HEK293 (cell line): Measurements from ENCODE around the gene CTR9.

ENCODE experiments used
- CTCF ChIA-PET: fragments of 350-600 bp; formaldehyde crosslinking; extraction: SDS; loops from one replicate; lab custom pipeline; 2021; ENCODE audit warnings: antibody characterized with exemption; lab: Yijun Ruan, JAX
- POLR2A ChIA-PET: fragments of 300-600 bp; formaldehyde crosslinking; extraction: SDS; loops from one replicate; lab custom pipeline; 2020; ENCODE audit warnings: antibody characterized with exemption, inconsistent platforms; lab: Yijun Ruan, JAX
- H3K27ac ChIP-seq: fragments of 200-500 bp; sonication (Bioruptor generic); 2 replicates; pipeline ENCODE4 v1.5.1; 2014; ENCODE audit warnings: low read depth, low read length, control low read depth, inconsistent platforms; ENCODE audit errors: extremely low read depth
- H3K36me3 ChIP-seq, 2 experiments: fragments of 200-500 bp in 1 of 2; sonication (Bioruptor generic) in 1 of 2; 1 replicate in 1 of 2; 2 replicates in 1 of 2; pipeline ENCODE4 v1.5.1; 2014 to 2017; ENCODE audit warnings: inconsistent platforms in 2 of 2, low read length in 2 of 2; ENCODE audit not compliant: control insufficient read depth in 2 of 2, insufficient read depth in 1 of 2
- H3K4me1 ChIP-seq: fragments of 200-500 bp; sonication (Bioruptor generic); 2 replicates; pipeline ENCODE4 v1.5.1; 2014; ENCODE audit warnings: mild to moderate bottlenecking, low read length, inconsistent platforms; ENCODE audit not compliant: control insufficient read depth, insufficient read depth
- H3K4me3 ChIP-seq: 2 replicates; pipeline ENCODE4 v1.5.1; 2011; ENCODE audit warnings: low read depth, mild to moderate bottlenecking, control low read depth, low read length, moderate library complexity
- H3K9me3 ChIP-seq: fragments of 200-500 bp; sonication (Bioruptor generic); 2 replicates; pipeline ENCODE4 v1.5.1; 2014; ENCODE audit warnings: low read depth, low read length, inconsistent platforms; ENCODE audit not compliant: control insufficient read depth, insufficient read depth
- BCL6B ChIP-seq: fragments of 450-650 bp; formaldehyde crosslinking; IDR thresholded peaks from 2 replicates; pipeline ENCODE4 v1.5.1; 2017; ENCODE audit warnings: missing biosample characterization, missing genetic modification characterization
- GLIS2 ChIP-seq: fragments of 450-650 bp; formaldehyde crosslinking; IDR thresholded peaks from 2 replicates; pipeline ENCODE4 v1.5.1; 2016; ENCODE audit warnings: missing biosample characterization, missing genetic modification characterization
- KLF8 ChIP-seq: fragments of 450-650 bp; formaldehyde crosslinking; IDR thresholded peaks from 2 replicates; pipeline ENCODE4 v1.5.1; 2016; ENCODE audit warnings: missing biosample characterization, missing genetic modification characterization
- PRDM10 ChIP-seq: fragments of 450-650 bp; formaldehyde crosslinking; IDR thresholded peaks from 2 replicates; pipeline ENCODE4 v1.5.1; 2016; ENCODE audit warnings: missing biosample characterization, missing genetic modification characterization
- SP7 ChIP-seq: fragments of 450-650 bp; formaldehyde crosslinking; IDR thresholded peaks from 2 replicates; pipeline ENCODE4 v1.5.1; 2016; ENCODE audit warnings: missing biosample characterization, missing genetic modification characterization
- ZBTB17 ChIP-seq: fragments of 450-650 bp; formaldehyde crosslinking; IDR thresholded peaks from 2 replicates; pipeline ENCODE4 v1.5.1; 2016; ENCODE audit warnings: missing biosample characterization, missing genetic modification characterization
- ZBTB49 ChIP-seq: fragments of 450-650 bp; formaldehyde crosslinking; IDR thresholded peaks from 2 replicates; pipeline ENCODE4 v1.5.1; 2016; ENCODE audit warnings: missing biosample characterization, missing genetic modification characterization, low read depth
- ZEB2 ChIP-seq: fragments of 450-650 bp; formaldehyde crosslinking; IDR thresholded peaks from 2 replicates; pipeline ENCODE4 v1.5.1; 2016; ENCODE audit warnings: missing biosample characterization, missing genetic modification characterization
- ZIC2 ChIP-seq: fragments of 450-650 bp; formaldehyde crosslinking; IDR thresholded peaks from 2 replicates; pipeline ENCODE4 v1.5.1; 2016; ENCODE audit warnings: missing biosample characterization, missing genetic modification characterization
- ZNF132 ChIP-seq: fragments of 450-650 bp; formaldehyde crosslinking; IDR thresholded peaks from 2 replicates; pipeline ENCODE4 v1.5.1; 2017; ENCODE audit warnings: missing biosample characterization, missing genetic modification characterization, borderline replicate concordance
- ZNF214 ChIP-seq: fragments of 450-650 bp; formaldehyde crosslinking; IDR thresholded peaks from 2 replicates; pipeline ENCODE4 v1.5.1; 2017; ENCODE audit warnings: missing biosample characterization, mild to moderate bottlenecking, missing genetic modification characterization, borderline replicate concordance
- ZNF223 ChIP-seq: fragments of 450-650 bp; formaldehyde crosslinking; IDR thresholded peaks from 2 replicates; pipeline ENCODE4 v1.5.1; 2016; ENCODE audit warnings: missing biosample characterization, missing genetic modification characterization
- ZNF239 ChIP-seq: fragments of 450-650 bp; formaldehyde crosslinking; IDR thresholded peaks from 2 replicates; pipeline ENCODE4 v1.5.1; 2016; ENCODE audit warnings: missing biosample characterization, missing genetic modification characterization
- ZNF433 ChIP-seq: fragments of 450-650 bp; formaldehyde crosslinking; IDR thresholded peaks from 2 replicates; pipeline ENCODE4 v1.5.1; 2016; ENCODE audit warnings: missing biosample characterization, missing genetic modification characterization, low read depth
- ZNF501 ChIP-seq: fragments of 450-650 bp; formaldehyde crosslinking; IDR thresholded peaks from 2 replicates; pipeline ENCODE4 v1.5.1; 2016; ENCODE audit warnings: missing biosample characterization, missing genetic modification characterization
- ZNF521 ChIP-seq: fragments of 450-650 bp; formaldehyde crosslinking; IDR thresholded peaks from 2 replicates; pipeline ENCODE4 v1.5.1; 2017; ENCODE audit warnings: missing biosample characterization, mild to moderate bottlenecking, missing genetic modification characterization
- ZNF692 ChIP-seq: fragments of 450-650 bp; formaldehyde crosslinking; IDR thresholded peaks from 2 replicates; pipeline ENCODE4 v1.5.1; 2016; ENCODE audit warnings: missing biosample characterization, missing genetic modification characterization
- ZNF747 ChIP-seq: fragments of 450-650 bp; formaldehyde crosslinking; IDR thresholded peaks from 2 replicates; pipeline ENCODE4 v1.5.1; 2016; ENCODE audit warnings: missing biosample characterization, missing genetic modification characterization
- ZXDB ChIP-seq: fragments of 450-650 bp; formaldehyde crosslinking; IDR thresholded peaks from 2 replicates; pipeline ENCODE4 v1.5.1; 2016; ENCODE audit warnings: missing biosample characterization, missing genetic modification characterization

Gene CTR9

GRCh38 chr11:10750838-10751580 lies at the start of gene CTR9 (continued):
- peak; percentile 77 for TF ChIP-seq ZBTB17 (tag by site-specific recombination)
- peak; percentile 75; the same call in 1 of the 2 replicates for TF ChIP-seq ZNF501 (tag by site-specific recombination)
- TF ChIP-seq ZNF692, result 0 out of 2 replicates have a peak, but pooled peaks have one; percentile 40
- no peak for TF ChIP-seq ZNF747 (tag by site-specific recombination)
- TF ChIP-seq ZNF223, result no peak
- TF ChIP-seq ZNF521, result no peak
- peak; percentile 54; the same call in 1 of the 2 replicates for TF ChIP-seq SP7 (tag by site-specific recombination)
- peak; percentile 89 for TF ChIP-seq GLIS2 (tag by site-specific recombination)
- peak; percentile 36; the same call in 1 of the 2 replicates for TF ChIP-seq PRDM10 (tag by site-specific recombination)

GRCh38 chr11:10701982-10702381 lies 49.1 kb upstream of the CTR9 start:
- Histone ChIP-seq H3K27ac (no peak overlapping the region), H3K4me3 (no peak overlapping the region), H3K9me3 (no peaks in the 10 kb centered on the region), H3K4me1 (no peaks in the 10 kb centered on the region), H3K36me3 (no peaks in the 10 kb centered on the region)
- ChIA-PET CTCF (no interaction called here), POLR2A (no interaction called here)
- no peak for TF ChIP-seq ZNF239 (tag by site-specific recombination)
- TF ChIP-seq ZNF214, result no peak
- TF ChIP-seq ZXDB (tag by site-specific recombination), result no peak
- TF ChIP-seq BCL6B (tag by site-specific recombination), result no peak
- TF ChIP-seq ZIC2 (tag by site-specific recombination), result no peak
- TF ChIP-seq PRDM10 (tag by site-specific recombination), result no peak
- TF ChIP-seq ZNF433 (tag by site-specific recombination), result no peak
- no peak for TF ChIP-seq KLF8 (tag by site-specific recombination)
- TF ChIP-seq GLIS2 (tag by site-specific recombination), result no peak
- TF ChIP-seq ZEB2, result no peak
- TF ChIP-seq ZBTB49 (tag by site-specific recombination), result no peak
- no peak for TF ChIP-seq ZNF132 (tag by site-specific recombination)
